ENCODE data around the gene SNX7.

- TF ChIP-seq CTCF (IDR thresholded peaks at IDR 0.05; ENCODE audit: extremely low read depth in 1 of 2, insufficient read depth in 1 of 2, low read depth in 1 of 2, low read length in 2 of 2) (no peak), POLR2A (IDR thresholded peaks at IDR 0.05; ENCODE audit: low read depth, low read length) (no peak), POLR2AphosphoS5 (IDR thresholded peaks at IDR 0.05; ENCODE audit: insufficient read depth, low read depth, low read length) (no peak), JUN (IDR thresholded peaks at IDR 0.05; ENCODE audit: borderline replicate concordance, insufficient read depth, insufficient read length, low read depth) (no peak), FOS (IDR thresholded peaks at IDR 0.05; ENCODE audit: borderline replicate concordance, insufficient read depth, low read length) (no peak), EZH2 (IDR thresholded peaks at IDR 0.05; ENCODE audit: borderline replicate concordance, low read depth, low read length, severe bottlenecking) (no peak), MYC (IDR thresholded peaks at IDR 0.05; ENCODE audit: low read depth, low read length) (no peak), MAX (IDR thresholded peaks at IDR 0.05; ENCODE audit: insufficient read depth, insufficient read length) (no peak)
Observed at GRCh38 chr1:98791498-98791897, 130.0 kb downstream of the SNX7 start.
